HG03565 (cell line): ENCODE data around the gene FAF1.

Experiments
- ATAC-seq: cut with Tn5 transposase; IDR thresholded peaks from one replicate; pipeline ENCODE4 v1.9.1; 2021; ENCODE audit warnings: mild to moderate bottlenecking, moderate library complexity; ENCODE audit not compliant: unreplicated experiment

The FAF1 gene

GRCh38 chr1:50421768-50422674 lies 538.0 kb downstream of the FAF1 start:
- no peak for ATAC-seq

DNA sequence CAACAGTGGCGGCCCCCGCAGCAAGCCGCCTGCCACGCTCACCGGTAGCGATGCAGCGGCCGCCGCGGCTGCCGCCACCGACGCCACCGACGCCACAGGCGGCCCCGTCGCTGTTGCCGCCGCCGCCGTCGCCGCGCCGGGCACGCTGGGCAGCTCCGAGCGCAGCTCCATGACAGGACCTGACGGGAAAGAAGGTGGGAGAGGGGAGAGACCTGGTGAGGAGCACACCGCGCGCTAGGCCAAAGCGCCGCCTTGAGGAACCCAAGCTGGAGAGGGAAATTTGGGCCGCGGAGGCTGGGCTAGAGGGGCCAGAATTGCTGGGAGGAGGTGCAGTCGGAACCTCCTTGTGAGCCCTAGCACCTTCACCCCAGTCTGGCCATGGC lies 538.7 kb downstream of the FAF1 start:
- no peak for ATAC-seq

- no peak for ATAC-seq
These were observed 539.2 kb downstream of the FAF1 start for GRCh38 chr1:50420689-50421365.

DNA sequence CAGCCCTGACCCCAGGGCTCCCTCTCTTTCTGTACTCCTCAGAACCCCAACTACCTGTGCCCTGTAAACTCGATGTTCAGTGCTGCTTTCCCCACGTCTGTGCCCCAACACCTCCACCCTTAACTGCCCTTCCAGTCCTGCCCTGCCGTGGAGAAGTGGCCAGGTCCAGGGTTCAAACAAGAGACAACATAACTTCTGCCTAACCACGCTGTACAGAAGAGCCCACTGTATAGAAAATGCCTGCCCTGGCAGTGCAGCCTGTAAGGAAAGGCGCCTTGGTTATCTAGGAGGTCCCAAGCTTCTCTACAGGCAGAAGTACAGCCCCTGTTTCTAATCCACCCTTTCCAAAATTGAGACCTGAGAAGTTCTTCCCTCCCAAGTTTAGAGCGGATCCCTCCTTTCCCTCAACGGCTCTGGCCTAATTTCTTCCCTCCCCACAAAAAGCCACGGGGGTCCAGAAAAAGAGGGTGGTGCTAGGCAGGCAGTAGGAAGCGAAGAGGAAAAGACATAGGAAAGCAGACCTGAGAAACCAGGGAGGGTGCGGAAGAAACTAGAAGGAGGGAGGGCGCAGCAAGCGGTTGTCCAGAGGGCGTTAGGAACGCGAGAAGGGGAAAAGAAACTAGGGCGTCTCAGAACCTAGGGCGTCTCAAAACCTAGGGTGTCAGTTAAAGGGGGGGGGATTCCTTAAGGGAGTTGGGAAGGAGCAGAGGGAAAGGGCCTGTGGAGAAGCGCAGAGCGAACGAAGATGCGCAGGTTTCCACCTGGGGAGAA lies 540.0 kb downstream of the FAF1 start:
- no peak for ATAC-seq

- ATAC-seq, result no peak
These were observed 540.7 kb downstream of the FAF1 start for GRCh38 chr1:50419192-50419906.

GRCh38 chr1:50418600-50419109 lies 541.4 kb downstream of the FAF1 start:
- no peak for ATAC-seq

GRCh38 chr1:50417946-50418599 lies 542.0 kb downstream of the FAF1 start:
- ATAC-seq, result no peak

- no peak for ATAC-seq
These were observed 542.6 kb downstream of the FAF1 start for GRCh38 chr1:50417507-50417906.

GRCh38 chr1:50416553-50417453 lies 543.3 kb downstream of the FAF1 start:
- no peak for ATAC-seq

GRCh38 chr1:50416150-50416527 lies 543.9 kb downstream of the FAF1 start:
- no peak for ATAC-seq

- no peak for ATAC-seq
These were observed 544.6 kb downstream of the FAF1 start for GRCh38 chr1:50415235-50416149.

DNA sequence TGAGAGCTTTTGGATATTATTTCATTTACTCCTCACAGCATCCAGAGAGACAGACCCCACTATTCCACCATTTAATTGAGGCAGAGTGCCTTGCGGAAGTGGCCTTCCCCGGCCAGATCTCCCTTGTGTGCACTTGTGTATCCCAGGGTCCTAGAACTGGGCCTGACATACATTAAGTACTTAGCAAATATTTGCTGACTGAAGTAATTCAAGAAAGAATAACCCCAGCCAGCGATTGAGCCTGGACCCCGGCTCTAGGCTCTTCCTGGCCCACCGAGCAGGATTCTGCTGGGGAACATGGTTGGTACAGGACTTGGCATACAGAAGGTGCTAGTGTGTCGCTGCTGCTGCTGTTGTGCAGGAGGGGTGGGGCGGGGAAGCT lies 545.2 kb downstream of the FAF1 start:
- no peak for ATAC-seq

GRCh38 chr1:50412813-50413476 lies 547.1 kb downstream of the FAF1 start:
- ATAC-seq, result no peak

DNA sequence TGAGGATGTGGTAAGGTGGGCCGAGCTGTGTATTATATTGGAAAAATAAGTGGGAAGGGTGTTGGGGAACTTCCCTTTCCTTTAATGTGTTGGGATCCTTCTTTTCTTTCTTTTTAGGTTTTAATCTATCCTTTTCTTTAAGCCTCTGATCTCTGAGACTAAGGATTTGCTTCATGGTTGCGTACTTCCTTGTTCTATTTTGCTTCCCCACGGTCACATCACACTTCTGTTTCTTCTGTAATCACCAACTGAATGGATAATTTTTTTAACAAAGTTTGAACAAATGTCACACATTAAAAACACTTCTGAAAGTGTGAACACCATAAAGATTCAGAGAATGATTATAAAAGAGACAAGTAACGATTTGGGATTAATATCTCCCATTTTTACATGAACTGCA lies 554.3 kb downstream of the FAF1 start:
- ATAC-seq, result no peak

- ATAC-seq, result no peak
These were observed 566.4 kb downstream of the FAF1 start for GRCh38 chr1:50393522-50394120.
